A673 (cell line): Measurements from ENCODE around the gene UGT1A9.

Experiments used
- CTCF ChIP-seq: fragments of 300-800, 200-600 bp; sonication (generic); conservative IDR thresholded peaks from 2 replicates; pipeline ENCODE4 v1.5.1; 2017; ENCODE audit warnings: low read depth, mild to moderate bottlenecking, antibody characterized with exemption, low read length, moderate library complexity, mixed read lengths
- EZH2 ChIP-seq: fragments of 200-600 bp; sonication (generic); IDR thresholded peaks from 2 replicates; pipeline ENCODE4 v1.6.1; 2017; ENCODE audit warnings: borderline replicate concordance, low read depth, mild to moderate bottlenecking, mixed read lengths, antibody characterized with exemption, low read length; ENCODE audit not compliant: poor library complexity, severe bottlenecking

- TF ChIP-seq CTCF: no peak
- no peak for TF ChIP-seq EZH2
Observed at GRCh38 chr2:233684640-233685039, 12.9 kb downstream of the UGT1A9 start.
